22Rv1 (cell line): Measurements from ENCODE around the gene PTPRA.

ENCODE experiments used
- CTCF ChIP-seq: fragments of 450-650 bp; IDR thresholded peaks from 2 replicates; pipeline ENCODE4 v1.5.1; 2017; ENCODE audit warnings: mild to moderate bottlenecking
- ZFX ChIP-seq: fragments of 450-650 bp; IDR thresholded peaks from 2 replicates; pipeline ENCODE4 v1.6.1; 2017; ENCODE audit warnings: antibody characterized with exemption, borderline replicate concordance

GRCh38 chr20:2872459-2873009 is 747 bp upstream of the PTPRA start:
- TF ChIP-seq CTCF = peak; percentile 35
- TF ChIP-seq ZFX = no peak
